Measurements from ENCODE around the gene HSF5. TPM values are rescaled to one million over a fixed set of nuclear protein-coding genes. Genes with fewer than 3 reads are reported as not detected.

HSF5 gene
- total RNA-seq, 1 donor from 2014 or later: 0.32 TPM

DNA sequence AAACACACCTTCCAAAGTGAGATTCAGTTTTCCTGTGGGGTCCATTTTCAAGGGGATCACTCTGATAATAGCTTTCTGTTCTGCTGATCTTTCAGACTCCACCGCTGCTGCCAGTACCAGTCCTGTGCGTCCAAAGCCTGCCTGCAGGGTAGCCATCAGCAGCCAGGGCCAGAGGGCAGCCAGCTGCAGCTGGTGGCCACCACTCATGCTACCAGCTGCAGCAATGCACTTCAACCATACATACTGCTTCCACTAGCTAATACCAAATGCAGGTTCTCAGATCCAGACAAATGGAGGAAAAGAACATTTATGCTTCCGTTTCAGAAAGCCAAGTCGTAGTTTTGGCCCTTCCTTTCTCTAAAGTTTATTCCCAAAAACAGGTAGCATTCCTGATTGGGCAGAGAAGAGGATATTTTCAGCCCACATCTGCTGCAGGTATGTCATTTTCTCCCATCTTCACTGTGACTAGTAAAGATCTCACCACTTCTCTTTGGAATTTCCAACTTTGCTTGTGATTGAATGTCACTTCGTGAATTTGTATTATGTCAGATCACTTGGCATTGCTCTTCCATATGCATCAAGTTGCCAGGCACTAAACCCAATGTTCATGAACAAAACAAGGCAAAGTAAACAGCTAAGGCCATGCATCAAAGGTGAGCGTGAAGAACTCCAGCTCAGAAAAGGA, 72.7 kb downstream of the HSF5 start:
- Histone ChIP-seq H3K4me3 (peak overlapping the region; percentile 48), H3K36me3 (no peaks in the 10 kb centered on the region), H3K4me1 (peaks cover 5% of the 10 kb centered on the region), H3K27me3 (ENCODE audit: low read depth) (no peaks in the 10 kb centered on the region), H3K9me3 (no peaks in the 10 kb centered on the region), H3K27ac (no peak overlapping the region)
- intact Hi-C loops (cut with DNase I): no loop called here
- ATAC-seq: peak in 1 of 2 donors; percentile 28
- peak; percentile 54 for DNase-seq
- TF ChIP-seq CTCF (IDR thresholded peaks at IDR 0.05): no peak

DNA sequence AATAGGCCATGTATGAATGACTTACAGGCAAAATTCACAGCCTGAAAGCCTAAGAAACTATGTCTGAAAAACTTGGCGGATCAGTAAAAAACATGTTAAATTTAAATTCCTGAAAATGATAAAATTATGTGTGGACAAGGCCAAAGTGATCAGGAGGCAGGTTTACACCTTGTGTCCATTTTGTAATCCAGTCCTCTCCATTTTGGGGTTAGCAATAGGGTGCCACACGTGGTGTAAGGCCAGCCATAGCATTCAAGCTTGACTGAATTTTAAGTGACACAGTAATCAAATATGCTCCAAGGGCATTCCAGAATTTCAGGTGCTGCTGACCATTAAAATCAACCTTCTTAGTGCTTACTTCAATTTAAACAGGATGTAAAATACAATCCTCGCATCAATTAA, 73.6 kb downstream of the HSF5 start:
- Histone ChIP-seq H3K27me3 (ENCODE audit: low read depth) (no peaks in the 10 kb centered on the region), H3K27ac (no peak overlapping the region), H3K36me3 (no peaks in the 10 kb centered on the region), H3K4me3 (peak overlapping the region; percentile 48), H3K9me3 (no peaks in the 10 kb centered on the region), H3K4me1 (peaks cover 5% of the 10 kb centered on the region)
- DNase-seq (no peak), ATAC-seq (no peak)
- TF ChIP-seq CTCF (IDR thresholded peaks at IDR 0.05): no peak
- intact Hi-C loops (cut with DNase I): no loop called here

DNA sequence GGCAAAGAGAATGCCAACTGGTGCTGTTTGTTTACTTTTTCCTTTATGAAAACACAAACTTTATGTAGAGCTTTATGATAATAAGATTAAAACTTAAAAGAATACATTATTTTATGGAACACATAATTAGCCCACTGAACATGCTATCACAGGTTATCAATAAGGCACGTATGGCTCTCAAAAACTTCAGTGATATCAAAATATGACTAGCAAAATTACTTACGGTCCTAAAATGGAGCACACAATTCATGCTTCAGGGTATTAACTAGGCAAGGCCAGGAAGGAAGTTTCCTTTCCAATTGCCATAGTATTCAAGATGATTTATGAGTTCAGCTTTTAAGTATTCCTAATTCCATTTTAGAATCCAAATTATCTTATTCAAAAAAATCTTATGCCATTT, 74.5 kb downstream of the HSF5 start:
- Histone ChIP-seq H3K4me3 (peak overlapping the region; percentile 48), H3K27me3 (ENCODE audit: low read depth) (no peaks in the 10 kb centered on the region), H3K36me3 (no peaks in the 10 kb centered on the region), H3K27ac (no peak overlapping the region), H3K9me3 (no peaks in the 10 kb centered on the region), H3K4me1 (peaks cover 5% of the 10 kb centered on the region)
- intact Hi-C loops (cut with DNase I): no loop called here
- no peak for TF ChIP-seq CTCF (IDR thresholded peaks at IDR 0.05)
- DNase-seq (no peak), ATAC-seq (no peak)

DNA sequence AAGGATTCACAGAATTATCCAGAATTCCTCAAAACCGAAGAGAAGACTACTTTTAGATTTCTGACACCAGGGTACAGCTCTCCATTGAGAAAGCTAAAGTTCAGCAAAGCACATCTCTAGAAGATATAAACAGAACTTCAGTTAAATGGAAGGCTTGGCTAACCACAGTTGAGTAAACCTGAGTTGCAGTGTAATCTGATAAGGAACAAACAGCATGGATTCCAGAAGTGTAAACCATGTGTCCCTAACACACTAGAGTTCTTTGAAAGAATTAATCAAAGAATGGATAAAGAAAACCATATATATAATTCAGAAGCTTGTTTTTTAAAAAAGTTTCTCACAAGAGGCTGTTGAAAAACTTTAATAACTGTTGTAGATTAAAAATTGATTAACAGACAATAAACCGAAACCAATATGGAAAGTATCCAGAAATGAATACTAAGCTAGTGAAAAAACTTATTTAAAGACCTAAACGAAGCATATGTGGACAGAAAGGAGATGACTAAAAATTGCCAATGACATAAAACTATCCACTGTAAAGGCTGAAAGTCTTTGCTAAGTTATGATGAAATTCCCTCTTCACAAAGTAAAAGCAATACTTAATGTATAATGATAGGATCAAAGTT, 75.1 kb downstream of the HSF5 start:
- H3K27ac ChIP-seq: no peak overlapping the region
- H3K4me3 ChIP-seq: peak overlapping the region; percentile 48
- H3K27me3 ChIP-seq (ENCODE audit: low read depth): no peaks in the 10 kb centered on the region
- intact Hi-C loops (cut with DNase I): no loop called here
- ATAC-seq: no peak
- no peak for TF ChIP-seq CTCF (IDR thresholded peaks at IDR 0.05)
- no peaks in the 10 kb centered on the region for H3K9me3 ChIP-seq
- H3K4me1 ChIP-seq: peaks cover 5% of the 10 kb centered on the region
- H3K36me3 ChIP-seq: no peaks in the 10 kb centered on the region
- no peak for DNase-seq

DNA sequence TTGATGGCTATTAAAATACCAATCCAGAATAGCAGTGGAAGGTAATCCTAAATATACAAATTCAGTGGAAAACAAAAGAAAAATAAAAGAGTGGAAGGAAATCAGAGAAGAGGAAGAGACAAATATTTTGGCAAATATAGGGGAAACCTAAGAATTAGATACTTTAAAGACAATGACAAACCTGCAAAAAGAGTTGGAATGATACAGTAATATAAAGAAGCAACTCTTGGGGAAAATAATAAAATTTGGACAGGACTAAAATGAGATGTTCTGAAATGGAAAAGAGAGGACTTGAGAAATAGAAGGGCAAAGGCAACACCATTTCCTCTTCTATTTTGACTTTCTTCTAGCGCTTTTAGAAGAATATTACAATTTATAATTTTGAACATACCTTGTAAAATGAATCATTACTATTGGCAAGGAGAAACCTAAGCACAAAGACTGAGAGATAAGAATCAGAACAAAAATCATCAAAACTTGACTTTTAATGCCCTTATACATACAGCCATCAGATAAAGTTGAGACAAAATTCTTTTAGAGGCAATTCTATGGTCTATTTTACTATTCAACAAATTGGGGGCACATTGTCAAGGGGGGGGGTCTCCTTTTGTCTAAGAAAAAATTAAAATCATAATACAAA, 76.0 kb downstream of the HSF5 start:
- no peak for TF ChIP-seq CTCF (IDR thresholded peaks at IDR 0.05)
- no peaks in the 10 kb centered on the region for H3K36me3 ChIP-seq

More for the DNA sequence above, 76.0 kb downstream of the HSF5 start:
- no peak overlapping the region for H3K27ac ChIP-seq
- DNase-seq: no peak
- no peaks in the 10 kb centered on the region for H3K4me1 ChIP-seq
- no peak for ATAC-seq
- no peaks in the 10 kb centered on the region for H3K9me3 ChIP-seq
- H3K27me3 ChIP-seq (ENCODE audit: low read depth): no peaks in the 10 kb centered on the region
- no peak overlapping the region for H3K4me3 ChIP-seq
- intact Hi-C loops (cut with DNase I): no loop called here
